Measurements from ENCODE around the gene UBN2. TPM values are rescaled to one million over a fixed set of nuclear protein-coding genes. Genes with fewer than 3 reads are reported as not detected.

The UBN2 gene
- total RNA-seq, 2 experiments from 2014 or later, result 7.2 to 19.9 TPM

GRCh38 chr7:139254281-139254680, 23.2 kb downstream of the UBN2 start:
- Histone ChIP-seq H3K4me3 (ENCODE audit: low read depth, low read length, poor library complexity, severe bottlenecking) (no peak overlapping the region), H3K36me3 (ENCODE audit: insufficient read depth, low read length) (peaks cover 61% of the 10 kb centered on the region), H3K4me2 (ENCODE audit: low read length) (no peak overlapping the region), H3K9me2 (ENCODE audit: insufficient read depth, low read length) (no peaks in the 10 kb centered on the region), H2AFZ (ENCODE audit: low read length) (no peak overlapping the region), H4K20me1 (ENCODE audit: insufficient read depth, low read length) (no peaks in the 10 kb centered on the region; the same call in 1 of the 2 replicates), H3K79me2 (ENCODE audit: insufficient read depth, low read depth, low read length) (no peaks in the 10 kb centered on the region), H3K9me3 (ENCODE audit: low read length) (no peaks in the 10 kb centered on the region), H3K4me1 (ENCODE audit: insufficient read depth, low read length, poor library complexity, severe bottlenecking) (no peaks in the 10 kb centered on the region), H3K27ac (ENCODE audit: low read depth, low read length, poor library complexity, severe bottlenecking) (no peak overlapping the region)
- TF ChIP-seq EZH2phosphoT487 (IDR thresholded peaks at IDR 0.05; ENCODE audit: borderline replicate concordance, low read depth, low read length), result no peak
- CTCF ChIA-PET (ENCODE audit: unreplicated experiment), result no interaction called here
- DNase-seq (ENCODE audit: low spot score), result no peak
- POLR2A ChIA-PET, result no interaction called here
- BruUV-seq (replicated peaks), result no TSS peak
- intact Hi-C loops (cut with micrococcal nuclease; ENCODE audit: unreplicated experiment), result no loop called here

- peaks cover 61% of the 10 kb centered on the region for H3K36me3 ChIP-seq (ENCODE audit: insufficient read depth, low read length)
- H3K9me3 ChIP-seq (ENCODE audit: low read length), result no peaks in the 10 kb centered on the region
- no peak overlapping the region for H3K27ac ChIP-seq (ENCODE audit: low read depth, low read length, poor library complexity, severe bottlenecking)
- no peaks in the 10 kb centered on the region for H3K9me2 ChIP-seq (ENCODE audit: insufficient read depth, low read length)
- TF ChIP-seq EZH2phosphoT487 (IDR thresholded peaks at IDR 0.05; ENCODE audit: borderline replicate concordance, low read depth, low read length) (no peak), CTCF (conservative IDR thresholded peaks at IDR 0.05; ENCODE audit: low read length) (no peak)
- H3K4me2 ChIP-seq (ENCODE audit: low read length), result no peak overlapping the region
- H3K4me1 ChIP-seq (ENCODE audit: insufficient read depth, low read length, poor library complexity, severe bottlenecking), result no peaks in the 10 kb centered on the region
- ChIA-PET POLR2A (no interaction called here), CTCF (ENCODE audit: unreplicated experiment) (no interaction called here)
- no peak overlapping the region for H3K4me3 ChIP-seq (ENCODE audit: low read depth, low read length, poor library complexity, severe bottlenecking)
- BruUV-seq (replicated peaks), result no TSS peak
- DNase-seq (ENCODE audit: low spot score), result no peak
- H2AFZ ChIP-seq (ENCODE audit: low read length), result no peak overlapping the region
- H3K79me2 ChIP-seq (ENCODE audit: insufficient read depth, low read depth, low read length), result no peaks in the 10 kb centered on the region
- intact Hi-C loops (cut with micrococcal nuclease; ENCODE audit: unreplicated experiment), result no loop called here
- H4K20me1 ChIP-seq (ENCODE audit: insufficient read depth, low read length), result no peaks in the 10 kb centered on the region; the same call in 1 of the 2 replicates
These were observed 23.7 kb downstream of the UBN2 start for GRCh38 chr7:139254728-139255127.

- no peaks in the 10 kb centered on the region for H3K9me3 ChIP-seq (ENCODE audit: low read length)
- TSS peak; percentile 24 for BruUV-seq (replicated peaks)
- H2AFZ ChIP-seq (ENCODE audit: low read length), result no peak overlapping the region
- no peak overlapping the region for H3K4me3 ChIP-seq (ENCODE audit: low read depth, low read length, poor library complexity, severe bottlenecking)
- ChIA-PET CTCF (ENCODE audit: unreplicated experiment) (no interaction called here), POLR2A (interaction anchor here (0.7 kb wide), 2 partner anchors 10 to 1419 kb away, joined by 3 to 4 read pairs; no protein-coding TSS in a partner anchor)
- no peaks in the 10 kb centered on the region; the same call in 1 of the 2 replicates for H4K20me1 ChIP-seq (ENCODE audit: insufficient read depth, low read length)
- H3K36me3 ChIP-seq (ENCODE audit: insufficient read depth, low read length), result peaks cover 61% of the 10 kb centered on the region
- H3K4me1 ChIP-seq (ENCODE audit: insufficient read depth, low read length, poor library complexity, severe bottlenecking), result no peaks in the 10 kb centered on the region
- no peak overlapping the region for H3K27ac ChIP-seq (ENCODE audit: low read depth, low read length, poor library complexity, severe bottlenecking)
- H3K4me2 ChIP-seq (ENCODE audit: low read length), result no peak overlapping the region
- intact Hi-C loops (cut with micrococcal nuclease; ENCODE audit: unreplicated experiment), result no loop called here
- H3K9me2 ChIP-seq (ENCODE audit: insufficient read depth, low read length), result no peaks in the 10 kb centered on the region
- TF ChIP-seq EZH2phosphoT487 (IDR thresholded peaks at IDR 0.05; ENCODE audit: borderline replicate concordance, low read depth, low read length) (no peak), CTCF (conservative IDR thresholded peaks at IDR 0.05; ENCODE audit: low read length) (no peak)
- DNase-seq (ENCODE audit: low spot score), result no peak
- H3K79me2 ChIP-seq (ENCODE audit: insufficient read depth, low read depth, low read length), result no peaks in the 10 kb centered on the region
These were observed 24.3 kb downstream of the UBN2 start for GRCh38 chr7:139255290-139255689.
